ENCODE results near the gene RAP1GAP2. TPM values are rescaled to one million over a fixed set of nuclear protein-coding genes. Genes with fewer than 3 reads are reported as not detected.

Gene RAP1GAP2
- polyA plus RNA-seq, 3 donors, result 1.5 to 48.4 (median 6.1) TPM

- no peak for TF ChIP-seq CTCF (IDR thresholded peaks at IDR 0.05)
- intact Hi-C loops (cut with micrococcal nuclease), result loop anchor here in 1 of 2 donors (10.0 kb wide), 1 partner anchor 58 kb away; the partner anchor contains the start of gene RAP1GAP2
- Histone ChIP-seq H3K27ac (ENCODE audit: low read depth in 1 of 2, low read length in 2 of 2) (no peak overlapping the region), H3K4me1 (ENCODE audit: control insufficient read depth in 1 of 2, insufficient read depth in 2 of 2, low read length in 2 of 2) (peaks cover 26 to 44% of the 10 kb centered on the region in 2 donors), H3K9me3 (replicated peaks in 1 of 2; ENCODE audit: control insufficient read depth in 1 of 2, insufficient read depth in 1 of 2, low read length in 2 of 2) (no peaks in the 10 kb centered on the region), H2AFZ (ENCODE audit: insufficient read depth, low read depth, low read length, poor library complexity, severe bottlenecking) (no peak overlapping the region), H4K20me1 (ENCODE audit: insufficient read depth, low read length) (peaks cover 97% of the 10 kb centered on the region), H3K27me3 (ENCODE audit: control insufficient read depth in 2 of 2, insufficient read depth in 2 of 2, low read length in 2 of 2) (peaks cover 5 to 21% of the 10 kb centered on the region in 2 donors), H3K36me3 (replicated peaks in 1 of 2; ENCODE audit: control insufficient read depth in 1 of 2, insufficient read depth in 2 of 2, low read length in 2 of 2) (peaks cover 6 to 34% of the 10 kb centered on the region in 2 donors), H3K9ac (ENCODE audit: insufficient read depth, low read length, poor library complexity, severe bottlenecking) (peak overlapping the region; percentile 57), H3K4me3 (replicated peaks in 1 of 3; ENCODE audit: low read depth in 2 of 3, low read length in 3 of 3) (peak overlapping the region; percentile 27 to 78 (median 58)), H3K4me2 (replicated peaks; ENCODE audit: extremely low read depth, low read length, poor library complexity, severe bottlenecking) (peak overlapping the region; percentile 97), H3K79me2 (ENCODE audit: insufficient read depth, low read length) (peaks cover 68% of the 10 kb centered on the region)
- H3K4me3 Mint-ChIP-seq, result peak overlapping the region; percentile 69 to 87
- DNase-seq, result no peak
- peaks cover 0 to 6% (median 3%) of the 10 kb centered on the region in 7 donors for H3K9me3 Mint-ChIP-seq
- WGBS (ENCODE audit: insufficient coverage), result under 1% methylated on average over 53 of the region's 55 CpGs
- no peak overlapping the region for H3K27ac Mint-ChIP-seq
- peaks cover 41 to 55% of the 10 kb centered on the region in 2 donors for H3K36me3 Mint-ChIP-seq
- peaks cover 25 to 43% (median 40%) of the 10 kb centered on the region in 3 donors for H3K27me3 Mint-ChIP-seq (ENCODE audit: low read depth in 3 of 3)
- H3K4me1 Mint-ChIP-seq, result peaks cover 42% of the 10 kb centered on the region
Measured at GRCh38 chr17:2852729-2853282, 56.6 kb downstream of the RAP1GAP2 start.

- Histone ChIP-seq H4K20me1 (ENCODE audit: insufficient read depth, low read length) (peaks cover 97% of the 10 kb centered on the region), H3K27me3 (ENCODE audit: control insufficient read depth in 2 of 2, insufficient read depth in 2 of 2, low read length in 2 of 2) (peaks cover 5 to 21% of the 10 kb centered on the region in 2 donors), H3K79me2 (ENCODE audit: insufficient read depth, low read length) (peaks cover 68% of the 10 kb centered on the region), H2AFZ (ENCODE audit: insufficient read depth, low read depth, low read length, poor library complexity, severe bottlenecking) (no peak overlapping the region), H3K4me2 (replicated peaks; ENCODE audit: extremely low read depth, low read length, poor library complexity, severe bottlenecking) (peak overlapping the region; percentile 97), H3K36me3 (replicated peaks in 1 of 2; ENCODE audit: control insufficient read depth in 1 of 2, insufficient read depth in 2 of 2, low read length in 2 of 2) (peaks cover 6 to 37% of the 10 kb centered on the region in 2 donors), H3K4me3 (replicated peaks in 1 of 3; ENCODE audit: low read depth in 2 of 3, low read length in 3 of 3) (peak overlapping the region; percentile 27 to 78 (median 58)), H3K4me1 (ENCODE audit: control insufficient read depth in 1 of 2, insufficient read depth in 2 of 2, low read length in 2 of 2) (peaks cover 19 to 36% of the 10 kb centered on the region in 2 donors), H3K9me3 (replicated peaks in 1 of 2; ENCODE audit: control insufficient read depth in 1 of 2, insufficient read depth in 1 of 2, low read length in 2 of 2) (no peaks in the 10 kb centered on the region), H3K9ac (ENCODE audit: insufficient read depth, low read length, poor library complexity, severe bottlenecking) (peak overlapping the region; percentile 57), H3K27ac (ENCODE audit: low read depth in 1 of 2, low read length in 2 of 2) (no peak overlapping the region)
- peaks cover 47 to 62% of the 10 kb centered on the region in 2 donors for H3K36me3 Mint-ChIP-seq
- under 1% methylated on average over 115 of the region's 119 CpGs for WGBS (ENCODE audit: insufficient coverage)
- peaks cover 25 to 43% (median 39%) of the 10 kb centered on the region in 3 donors for H3K27me3 Mint-ChIP-seq (ENCODE audit: low read depth in 3 of 3)
- intact Hi-C loops (cut with micrococcal nuclease), result loop anchor here in 1 of 2 donors (10.0 kb wide), 1 partner anchor 59 kb away; the partner anchor contains the start of gene RAP1GAP2
- H3K4me3 Mint-ChIP-seq, result peak overlapping the region; percentile 77 to 90
- H3K9me3 Mint-ChIP-seq, result peaks cover 0 to 6% (median 3%) of the 10 kb centered on the region in 7 donors
- H3K4me1 Mint-ChIP-seq, result peaks cover 35% of the 10 kb centered on the region
- peak overlapping the region in 1 of 7 donors; percentile 78 for H3K27ac Mint-ChIP-seq
- no peak for TF ChIP-seq CTCF (IDR thresholded peaks at IDR 0.05)
- DNase-seq, result peak; percentile 27 to 38 (median 36)
Measured at GRCh38 chr17:2853283-2854142, 57.3 kb downstream of the RAP1GAP2 start.

Measured in CD14-positive monocyte (primary cell).